ENCODE measurements around the gene CSTB.

- no peak for TF ChIP-seq POLR2A (IDR thresholded peaks at IDR 0.05; ENCODE audit: low read depth, low read length)
- no peak; the same call in 1 of the 2 replicates for TF ChIP-seq POLR2AphosphoS5 (IDR thresholded peaks at IDR 0.05; ENCODE audit: low read depth, low read length)
- no peak for TF ChIP-seq POU2F2 (IDR thresholded peaks at IDR 0.05; ENCODE audit: low read depth, low read length)
- TF ChIP-seq TAF1 (IDR thresholded peaks at IDR 0.05; ENCODE audit: low read depth, low read length), result no peak
- no peak for TF ChIP-seq SPI1 (IDR thresholded peaks at IDR 0.05; ENCODE audit: low read depth, low read length)
These were observed 35.4 kb upstream of the CSTB start for GRCh38 chr21:43811262-43812105.

All from GM12891 (cell line).